PC-9 (cell line): Measurements from ENCODE around the gene IQSEC1. TPM values are rescaled to one million over a fixed set of nuclear protein-coding genes. Genes with fewer than 3 reads are reported as not detected.

Source experiments
- BruUV-seq: library from RNA; stranded (reverse); fragments of 400-500 nt; replicated peaks from 2 replicates; lab custom pipeline; 2021; lab: Mats Ljungman, UMichigan
- CTCF ChIA-PET: fragments of 300-600 bp; sonication (Branson Sonifier 250); formaldehyde crosslinking; loops from one replicate; lab custom pipeline; 2022; ENCODE audit warnings: antibody characterized with exemption; lab: Charles Lee
- POLR2A ChIA-PET: fragments of 300-600 bp; sonication (Branson Sonifier 250); formaldehyde crosslinking; loops from one replicate; lab custom pipeline; 2022; ENCODE audit warnings: antibody characterized with exemption; ENCODE audit not compliant: unreplicated experiment; lab: Charles Lee
- DNase-seq, 2 experiments: peaks; one replicate each; pipeline versions ENCODE4 v3.0.0 to v3.0.0-alpha.2; 2015 to 2022; ENCODE audit warnings: mixed read lengths in 1 of 2
- H2AFZ ChIP-seq: fragments of 200-600 bp; sonication (generic); 2 replicates; pipeline ENCODE4 v1.8.1; 2017; ENCODE audit warnings: antibody characterized with exemption
- H3F3A ChIP-seq: fragments of 200-600 bp; sonication (generic); 2 replicates; pipeline ENCODE4 v1.8.1; 2017; ENCODE audit warnings: antibody characterized with exemption, mild to moderate bottlenecking, low read depth; ENCODE audit not compliant: insufficient read depth
- H3K27ac ChIP-seq: fragments of 200-600 bp; sonication (generic); 2 replicates; pipeline ENCODE4 v1.6.1; 2016; ENCODE audit warnings: mixed run types
- H3K27me3 ChIP-seq: fragments of 200-600 bp; sonication (generic); 2 replicates; pipeline ENCODE4 v1.6.1; 2016; ENCODE audit warnings: low read depth, mixed run types; ENCODE audit not compliant: insufficient read depth
- H3K36me3 ChIP-seq: fragments of 200-600 bp; sonication (generic); 2 replicates; pipeline ENCODE4 v1.6.1; 2016; ENCODE audit warnings: low read depth, mixed run types
- H3K4me1 ChIP-seq: fragments of 200-600 bp; sonication (generic); replicated peaks from 2 replicates; pipeline ENCODE4 v1.6.1; 2016; ENCODE audit warnings: mixed run types; ENCODE audit not compliant: insufficient read depth
- H3K4me2 ChIP-seq: fragments of 200-600 bp; sonication (generic); 2 replicates; pipeline ENCODE4 v1.6.1; 2017; ENCODE audit warnings: mixed run types
- H3K4me3 ChIP-seq: fragments of 200-600 bp; sonication (generic); 2 replicates; pipeline ENCODE4 v1.6.1; 2016; ENCODE audit warnings: mixed run types
- H3K79me2 ChIP-seq: fragments of 200-600 bp; sonication (generic); 2 replicates; pipeline ENCODE4 v1.6.1; 2017; ENCODE audit warnings: low read depth, mixed run types
- H3K9me2 ChIP-seq: fragments of 200-600 bp; sonication (generic); 2 replicates; pipeline ENCODE4 v1.8.1; 2017; ENCODE audit warnings: mild to moderate bottlenecking; ENCODE audit not compliant: insufficient read depth
- H3K9me3 ChIP-seq: fragments of 200-600 bp; sonication (generic); 2 replicates; pipeline ENCODE4 v1.8.1; 2016; ENCODE audit warnings: low read depth; ENCODE audit not compliant: insufficient read depth
- H4K20me1 ChIP-seq: fragments of 200-600 bp; sonication (generic); 2 replicates; pipeline ENCODE4 v1.8.1; 2017; ENCODE audit not compliant: insufficient read depth
- EZH2 ChIP-seq: fragments of 200-600 bp; sonication (generic); IDR thresholded peaks from 2 replicates; pipeline ENCODE4 v1.8.0; 2017; ENCODE audit warnings: antibody characterized with exemption, low read depth
- intact Hi-C: fragments of 100-400 bp; cut with micrococcal nuclease; formaldehyde crosslinking; loops from one replicate; pipeline ENCODE4 v1.10.0; 2022; ENCODE audit not compliant: unreplicated experiment
- total RNA-seq: library from RNA; stranded (reverse); gene quantifications from 2 replicates; pipeline ENCODE4 v1.2.3, GENCODE V29; 2021
- TF ChIP-seq, protein P1 (sequence below): fragments of 200-600 bp; sonication (generic); conservative IDR thresholded peaks from 2 replicates; pipeline ENCODE4 v1.6.1; 2017; ENCODE audit warnings: mixed run types, antibody characterized with exemption, mild to moderate bottlenecking, moderate library complexity

IQSEC1 gene
- total RNA-seq, 1 experiment from 2014 or later, result 30.7 TPM

DNA sequence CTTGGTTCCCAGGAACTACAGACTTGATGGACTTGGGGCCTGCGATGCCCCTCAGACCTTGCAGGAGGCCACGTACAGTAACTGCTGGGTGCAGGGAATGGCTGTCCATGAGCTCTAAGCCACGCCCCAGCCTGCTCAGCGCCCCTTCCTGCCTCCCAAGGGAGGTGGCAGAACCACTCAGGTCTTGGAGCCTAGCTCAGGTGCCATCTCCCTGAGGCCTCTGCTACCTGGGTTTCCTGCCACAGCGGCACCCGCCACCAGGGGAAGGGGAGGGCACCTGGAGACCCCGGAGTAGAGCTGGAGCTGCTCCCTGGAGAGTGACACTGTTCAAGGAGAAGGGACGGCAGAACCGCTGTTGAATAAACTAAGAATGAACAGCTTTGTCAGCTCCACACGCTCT, 154.0 kb downstream of the IQSEC1 start:
- no TSS peak for BruUV-seq
- Histone ChIP-seq H3K27ac (no peak overlapping the region), H3K36me3 (no peaks in the 10 kb centered on the region; the same call in 1 of the 2 replicates), H3K4me3 (no peak overlapping the region), H3K4me1 (no peaks in the 10 kb centered on the region), H4K20me1 (no peaks in the 10 kb centered on the region; the same call in 1 of the 2 replicates), H3F3A (peaks cover 8% of the 10 kb centered on the region), H3K9me2 (no peaks in the 10 kb centered on the region), H3K79me2 (no peaks in the 10 kb centered on the region), H3K9me3 (no peaks in the 10 kb centered on the region), H2AFZ (no peak overlapping the region), H3K27me3 (no peaks in the 10 kb centered on the region), H3K4me2 (no peak overlapping the region)
- intact Hi-C loops, result no loop called here
- DNase-seq, result no peak
- POLR2A ChIA-PET, result interaction anchor here (0.6 kb wide), 1 partner anchor 518 kb away, joined by 5 read pairs; no protein-coding TSS in a partner anchor
- TF ChIP-seq EZH2, result no peak
- TF ChIP-seq, protein P1, sequence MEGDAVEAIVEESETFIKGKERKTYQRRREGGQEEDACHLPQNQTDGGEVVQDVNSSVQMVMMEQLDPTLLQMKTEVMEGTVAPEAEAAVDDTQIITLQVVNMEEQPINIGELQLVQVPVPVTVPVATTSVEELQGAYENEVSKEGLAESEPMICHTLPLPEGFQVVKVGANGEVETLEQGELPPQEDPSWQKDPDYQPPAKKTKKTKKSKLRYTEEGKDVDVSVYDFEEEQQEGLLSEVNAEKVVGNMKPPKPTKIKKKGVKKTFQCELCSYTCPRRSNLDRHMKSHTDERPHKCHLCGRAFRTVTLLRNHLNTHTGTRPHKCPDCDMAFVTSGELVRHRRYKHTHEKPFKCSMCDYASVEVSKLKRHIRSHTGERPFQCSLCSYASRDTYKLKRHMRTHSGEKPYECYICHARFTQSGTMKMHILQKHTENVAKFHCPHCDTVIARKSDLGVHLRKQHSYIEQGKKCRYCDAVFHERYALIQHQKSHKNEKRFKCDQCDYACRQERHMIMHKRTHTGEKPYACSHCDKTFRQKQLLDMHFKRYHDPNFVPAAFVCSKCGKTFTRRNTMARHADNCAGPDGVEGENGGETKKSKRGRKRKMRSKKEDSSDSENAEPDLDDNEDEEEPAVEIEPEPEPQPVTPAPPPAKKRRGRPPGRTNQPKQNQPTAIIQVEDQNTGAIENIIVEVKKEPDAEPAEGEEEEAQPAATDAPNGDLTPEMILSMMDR, result no peak
- CTCF ChIA-PET, result no interaction called here

GRCh38 chr3:12918231-12918630, 155.0 kb downstream of the IQSEC1 start:
- H4K20me1 ChIP-seq, result no peaks in the 10 kb centered on the region; the same call in 1 of the 2 replicates
- intact Hi-C loops, result no loop called here
- H3K4me3 ChIP-seq, result no peak overlapping the region
- H3K36me3 ChIP-seq, result no peaks in the 10 kb centered on the region; the same call in 1 of the 2 replicates
- no TSS peak for BruUV-seq
- H2AFZ ChIP-seq, result no peak overlapping the region
- H3K4me2 ChIP-seq, result no peak overlapping the region
- no peaks in the 10 kb centered on the region for H3K9me2 ChIP-seq
- peaks cover 8% of the 10 kb centered on the region for H3F3A ChIP-seq
- H3K79me2 ChIP-seq, result no peaks in the 10 kb centered on the region
- H3K27me3 ChIP-seq, result no peaks in the 10 kb centered on the region
- ChIA-PET POLR2A (no interaction called here), CTCF (no interaction called here)
- TF ChIP-seq, protein P1, result no peak
- no peak for TF ChIP-seq EZH2
- H3K4me1 ChIP-seq, result no peaks in the 10 kb centered on the region
- no peak overlapping the region for H3K27ac ChIP-seq
- DNase-seq, result no peak
- no peaks in the 10 kb centered on the region for H3K9me3 ChIP-seq

DNA sequence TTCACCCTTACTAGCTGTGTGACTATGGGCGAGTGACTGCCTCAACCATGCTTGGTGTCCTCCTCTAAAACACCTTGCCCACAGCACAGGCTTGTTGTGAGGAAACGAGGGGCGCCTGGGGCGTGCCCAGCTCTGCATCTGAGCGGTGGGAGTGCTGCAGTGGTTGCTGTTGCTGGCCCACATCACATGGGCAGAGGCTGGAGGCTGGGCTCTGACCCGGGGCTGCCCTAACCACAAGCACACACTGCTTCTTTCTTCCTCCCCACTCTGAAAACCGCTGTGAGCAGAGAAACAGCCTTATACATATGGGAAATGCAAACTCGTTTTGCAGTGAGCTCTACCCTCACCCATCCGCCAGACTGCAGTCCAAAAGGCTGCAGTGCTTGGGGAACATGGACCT, 157.1 kb downstream of the IQSEC1 start:
- no peak overlapping the region for H3K4me3 ChIP-seq

More for the DNA sequence above, 157.1 kb downstream of the IQSEC1 start:
- DNase-seq, result no peak
- POLR2A ChIA-PET, result interaction anchor here (0.7 kb wide), 1 partner anchor 1099 kb away, joined by 3 read pairs; no protein-coding TSS in a partner anchor
- no peaks in the 10 kb centered on the region; the same call in 1 of the 2 replicates for H3K36me3 ChIP-seq
- no peaks in the 10 kb centered on the region for H4K20me1 ChIP-seq
- H3K79me2 ChIP-seq, result no peaks in the 10 kb centered on the region
- intact Hi-C loops, result no loop called here
- H3K9me2 ChIP-seq, result no peaks in the 10 kb centered on the region
- no peak overlapping the region for H2AFZ ChIP-seq
- H3K27ac ChIP-seq, result no peak overlapping the region
- BruUV-seq, result no TSS peak
- TF ChIP-seq, protein P1, result no peak
- no peak for TF ChIP-seq EZH2
- CTCF ChIA-PET, result no interaction called here
- no peaks in the 10 kb centered on the region for H3K9me3 ChIP-seq
- peaks cover 8% of the 10 kb centered on the region for H3F3A ChIP-seq
- no peaks in the 10 kb centered on the region for H3K4me1 ChIP-seq
- no peak overlapping the region for H3K4me2 ChIP-seq
- no peaks in the 10 kb centered on the region for H3K27me3 ChIP-seq
